Hair follicle dermal papilla cell (primary cell): ENCODE measurements around the gene SEZ6L2. TPM values are rescaled to one million over a fixed set of nuclear protein-coding genes. Genes with fewer than 3 reads are reported as not detected.

Source experiments
- total RNA-seq: library from RNA; depleted of rRNA; stranded (reverse); fragments of >200 nt; gene quantifications from 2 replicates; pipeline ENCODE4 v1.2.3, GENCODE V29; 2012

The SEZ6L2 gene
- 0.85 and 1.1 TPM in 2 replicates for total RNA-seq

DNA sequence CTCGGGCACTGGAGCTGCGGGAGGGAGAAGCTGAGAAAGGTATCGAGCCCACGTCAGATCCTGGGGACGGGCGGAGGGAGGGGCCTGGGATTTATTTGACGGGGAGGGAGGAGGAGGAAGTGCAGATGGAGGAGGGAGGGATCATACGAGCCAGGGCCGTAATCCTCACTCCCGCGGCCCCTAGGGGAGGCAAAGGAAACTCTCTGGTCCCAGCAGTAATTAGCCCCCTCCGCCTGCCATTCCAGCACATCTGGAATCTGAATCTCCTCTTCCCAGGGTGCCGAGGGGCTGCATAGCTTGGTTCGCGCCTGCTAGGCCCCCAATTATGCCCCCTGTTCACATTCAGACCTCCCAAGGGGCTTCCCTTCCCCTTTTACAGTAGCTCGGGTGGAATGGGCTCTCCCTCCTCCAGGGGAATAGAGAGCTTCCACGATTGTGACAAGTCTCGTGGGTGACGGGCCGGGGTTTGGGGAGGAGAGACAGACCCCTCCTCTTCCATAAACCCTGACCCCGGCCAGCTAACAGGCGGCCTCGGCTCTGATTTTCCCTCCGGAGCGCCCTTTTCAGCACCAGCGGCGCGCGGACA is at the start of gene SEZ6L2:
SEZ6L2 (minus strand) TSS at position 35 of the 586 bp plus-strand sequence. CDS start 531 bp downstream, outside the sequence.

DNA sequence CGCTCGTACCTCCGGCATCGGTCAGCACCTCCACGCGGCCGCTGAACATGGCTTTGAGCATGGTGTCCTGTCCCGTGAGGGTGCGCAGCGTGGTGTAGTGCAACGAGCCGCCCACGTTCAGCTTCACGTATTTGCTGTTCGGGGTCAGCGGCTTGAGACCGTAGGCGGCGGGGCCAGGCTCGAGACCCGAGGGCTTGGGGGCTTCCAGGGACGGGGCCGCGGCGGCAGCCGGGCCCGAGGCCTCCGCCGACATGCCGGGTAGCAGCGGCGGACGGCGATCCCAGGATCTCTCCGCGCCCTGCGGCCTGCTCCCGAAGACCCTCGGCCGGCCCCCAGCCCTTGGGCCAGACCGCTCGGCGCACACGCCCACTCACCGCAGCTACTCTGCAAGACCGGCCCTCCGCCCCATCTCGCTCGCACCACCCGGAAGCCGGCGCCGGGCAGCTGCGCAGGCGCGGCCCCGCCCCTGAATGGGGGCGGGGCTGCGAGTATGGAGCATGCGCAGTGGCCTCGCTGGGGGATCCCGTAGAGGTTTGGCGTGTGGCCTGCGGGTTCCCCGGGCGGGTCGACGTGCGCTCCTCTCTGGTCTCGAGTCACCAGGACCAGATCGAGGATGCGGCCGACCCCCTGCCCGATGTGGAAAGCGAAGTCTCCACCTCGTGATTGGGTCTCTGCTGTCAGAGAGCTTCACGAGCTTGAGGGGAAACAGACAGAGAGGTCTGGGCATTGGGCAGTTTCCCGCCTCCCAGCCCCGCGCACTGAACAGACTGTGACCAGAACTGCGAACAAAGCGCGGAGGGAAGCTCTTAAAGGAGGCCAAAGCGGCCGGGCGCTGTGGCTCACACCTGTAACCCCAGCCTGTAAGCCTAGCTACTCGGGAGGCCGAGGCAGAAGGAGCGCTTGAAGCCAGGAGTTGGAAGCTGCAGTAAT is 26.7 kb upstream of the SEZ6L2 start, which contains the start of gene KCTD13:
KCTD13 (minus strand) TSS at position 446 of the 930 bp plus-strand sequence; CDS start at position 253, 193 bp downstream.

GRCh38 chr16:29900102-29900887 is 945 bp upstream of the SEZ6L2 start, which contains the start of gene ASPHD1:
Gene ASPHD1 (plus strand): TSS chr16:29900488. CDS start chr16:29900972, 484 bp downstream.

DNA sequence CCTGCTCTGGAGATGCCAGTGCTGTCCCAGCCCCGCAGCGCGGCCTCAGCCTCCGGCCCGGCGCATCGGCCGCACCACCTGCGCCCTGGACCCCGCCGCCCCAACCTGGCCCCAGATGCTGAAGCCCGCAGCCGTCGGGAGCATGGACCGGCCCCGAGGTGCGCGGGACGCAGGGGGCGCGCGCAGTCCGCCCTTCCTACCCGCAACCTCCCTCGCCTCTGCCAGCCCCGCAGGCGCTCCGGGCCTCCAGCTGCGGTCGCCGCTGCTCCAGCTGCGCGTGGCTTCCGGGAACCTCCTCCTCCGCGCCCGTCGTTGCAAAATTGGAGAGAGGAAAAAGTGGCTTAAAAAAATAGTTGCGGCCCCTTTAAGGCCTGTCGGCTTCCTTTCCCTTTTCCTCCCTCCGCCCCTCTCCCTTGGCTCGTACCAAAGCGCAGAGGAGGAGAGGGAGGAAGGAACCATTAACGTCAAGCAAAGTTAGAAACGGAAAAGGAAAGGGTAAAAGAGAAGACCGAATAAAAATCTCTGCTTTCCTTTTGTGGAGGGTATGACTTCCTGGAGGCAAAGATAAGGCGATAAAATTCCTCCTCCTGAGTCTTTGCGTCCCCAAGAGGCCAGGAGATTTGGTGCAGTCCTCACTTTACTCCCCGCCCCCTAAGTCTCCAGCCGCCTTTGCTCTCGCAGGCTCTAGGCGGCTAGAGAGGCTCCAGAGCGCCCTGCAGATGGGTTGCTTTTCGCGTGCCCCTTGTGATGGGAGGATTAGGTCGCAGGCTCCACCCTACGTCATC is 36.3 kb downstream of the SEZ6L2 start, which contains the start of gene CDIPT:
CDIPT (minus strand) TSS at position 343 of the 785 bp plus-strand sequence. CDS start 369 bp downstream, outside the sequence.

Other genes starting within 250 kb of the SEZ6L2 start
- not detected in 2 replicates for gene SPN, start 236.3 kb downstream of the SEZ6L2 start, total RNA-seq
- gene QPRT, start 220.4 kb downstream of the SEZ6L2 start, total RNA-seq, result 33.4 and 45.3 TPM in 2 replicates
- gene C16orf54, start 153.6 kb downstream of the SEZ6L2 start, total RNA-seq, result 1.3 and 1.6 TPM in 2 replicates
- not detected in 2 replicates for gene ZG16, start 121.3 kb downstream of the SEZ6L2 start, total RNA-seq
- 8.4 and 8.8 TPM in 2 replicates for gene KIF22, start 108.8 kb downstream of the SEZ6L2 start, total RNA-seq
- gene MAZ, start 93.0 kb downstream of the SEZ6L2 start, total RNA-seq, result 145 and 209 TPM in 2 replicates
- gene PRRT2, start 87.4 kb downstream of the SEZ6L2 start, total RNA-seq, result 5.2 and 6.5 TPM in 2 replicates
- gene PAGR1, start 83.4 kb downstream of the SEZ6L2 start, total RNA-seq, result 21.1 TPM in 2 replicates
- gene MVP, start 79.1 kb downstream of the SEZ6L2 start, total RNA-seq, result 392 and 503 TPM in 2 replicates
- gene CDIPT, start 36.3 kb downstream of the SEZ6L2 start, total RNA-seq, result 108 and 112 TPM in 2 replicates
- 1.5 and 2.1 TPM in 2 replicates for gene ASPHD1, start 938 bp upstream of the SEZ6L2 start, total RNA-seq
- 11.9 and 13.3 TPM in 2 replicates for gene KCTD13, start 26.7 kb upstream of the SEZ6L2 start, total RNA-seq
- 76.1 and 95.6 TPM in 2 replicates for gene TMEM219, start 62.5 kb upstream of the SEZ6L2 start, total RNA-seq
- gene TAOK2, start 74.3 kb upstream of the SEZ6L2 start, total RNA-seq, result 61.0 and 61.7 TPM in 2 replicates
- 3.7 and 7.4 TPM in 2 replicates for gene HIRIP3, start 96.1 kb upstream of the SEZ6L2 start, total RNA-seq
- 22.2 and 42.6 TPM in 2 replicates for gene INO80E, start 96.7 kb upstream of the SEZ6L2 start, total RNA-seq
- gene DOC2A, start 111.5 kb upstream of the SEZ6L2 start, total RNA-seq, result not detected in 2 replicates
- gene C16orf92, start 123.6 kb upstream of the SEZ6L2 start, total RNA-seq, result not detected in 2 replicates
- 0.12 TPM in 1 of 2 replicates, not detected in the other for gene TLCD3B, start 131.7 kb upstream of the SEZ6L2 start, total RNA-seq
- 648 and 853 TPM in 2 replicates for gene ALDOA, start 166.2 kb upstream of the SEZ6L2 start, total RNA-seq
- gene PPP4C, start 176.4 kb upstream of the SEZ6L2 start, total RNA-seq, result 163 and 189 TPM in 2 replicates
- 0.32 and 0.36 TPM in 2 replicates for gene TBX6, start 192.4 kb upstream of the SEZ6L2 start, total RNA-seq
- gene YPEL3, start 196.7 kb upstream of the SEZ6L2 start, total RNA-seq, result 25.8 and 26.2 TPM in 2 replicates
- 0.73 and 0.81 TPM in 2 replicates for gene GDPD3, start 214.0 kb upstream of the SEZ6L2 start, total RNA-seq
- gene MAPK3, start 223.7 kb upstream of the SEZ6L2 start, total RNA-seq, result 44.9 and 57.8 TPM in 2 replicates